HepG2 (cell line): ENCODE results near the gene SPRYD4. TPM values are rescaled to one million over a fixed set of nuclear protein-coding genes. Genes with fewer than 3 reads are reported as not detected.
A peak's percentile ranks its signal among the peaks of the same experiment; 100 is the strongest.

Source experiments
- ATF7 ChIP-seq, 2 experiments: fragments of 450-650 bp in 1 of 2; sonication (generic) in 1 of 2; formaldehyde crosslinking in 1 of 2; IDR thresholded peaks; 2 replicates each; pipeline versions ENCODE4 v1.4.0 to v1.6.1; 2016 to 2020; ENCODE audit warnings: antibody characterized with exemption in 1 of 2, mild to moderate bottlenecking in 1 of 2, missing genetic modification reagents in 1 of 2
- CHD2 ChIP-seq: IDR thresholded peaks from 2 replicates; pipeline ENCODE4 v1.6.1; 2011; ENCODE audit warnings: low read depth, low read length, improper control_type of control experiment
- DMTF1 ChIP-seq: sonication (generic); formaldehyde crosslinking; IDR thresholded peaks from 2 replicates; pipeline ENCODE4 v1.4.0; 2020; ENCODE audit warnings: mild to moderate bottlenecking, missing genetic modification reagents
- GMEB1 ChIP-seq: sonication (generic); formaldehyde crosslinking; IDR thresholded peaks from 2 replicates; pipeline ENCODE4 v1.5.1; 2020; ENCODE audit warnings: missing genetic modification reagents, mild to moderate bottlenecking, borderline replicate concordance
- GZF1 ChIP-seq: sonication (generic); formaldehyde crosslinking; IDR thresholded peaks from 2 replicates; pipeline ENCODE4 v1.5.1; 2020; ENCODE audit warnings: mild to moderate bottlenecking, missing genetic modification reagents
- IRF2 ChIP-seq: IDR thresholded peaks from 2 replicates; pipeline ENCODE4 v1.6.1; 2018; ENCODE audit warnings: missing genetic modification reagents, missing compliant biosample characterization
- ISX ChIP-seq: sonication (generic); formaldehyde crosslinking; conservative IDR thresholded peaks from 2 replicates; pipeline ENCODE4 v1.5.0; 2020; ENCODE audit warnings: missing genetic modification reagents
- MBNL3 ChIP-seq: fragments of 250-450 bp; sonication (Bioruptor Pico); conservative IDR thresholded peaks from 2 replicates; pipeline ENCODE4 v1.8.0; 2022; ENCODE audit warnings: mild to moderate bottlenecking, inconsistent platforms
- PBX3 ChIP-seq: sonication (generic); formaldehyde crosslinking; IDR thresholded peaks from 2 replicates; pipeline ENCODE4 v1.8.1; 2023; ENCODE audit warnings: missing genetic modification reagents, inconsistent platforms, borderline replicate concordance
- PHF20 ChIP-seq: sonication (generic); formaldehyde crosslinking; IDR thresholded peaks from 2 replicates; pipeline ENCODE4 v1.5.0; 2020; ENCODE audit warnings: mild to moderate bottlenecking, missing genetic modification reagents
- SMAD3 ChIP-seq: sonication (generic); formaldehyde crosslinking; IDR thresholded peaks from 2 replicates; pipeline ENCODE4 v1.4.0; 2020; ENCODE audit warnings: missing genetic modification reagents
- SP140L ChIP-seq: sonication (generic); formaldehyde crosslinking; IDR thresholded peaks from 2 replicates; pipeline ENCODE4 v1.4.0; 2020; ENCODE audit warnings: missing genetic modification reagents, borderline replicate concordance
- TCF7L2 ChIP-seq: IDR thresholded peaks from 2 replicates; pipeline ENCODE4 v1.6.1; 2011; ENCODE audit warnings: mild to moderate bottlenecking, low read depth, low read length, moderate library complexity
- TEAD3 ChIP-seq: optimal IDR thresholded peaks from 2 replicates; pipeline ENCODE3; 2016; ENCODE audit warnings: borderline replicate concordance
- ZNF597 ChIP-seq: sonication (generic); formaldehyde crosslinking; IDR thresholded peaks from 2 replicates; pipeline ENCODE4 v1.5.0; 2020; ENCODE audit warnings: missing genetic modification reagents
- ZNF674 ChIP-seq: sonication (generic); formaldehyde crosslinking; IDR thresholded peaks from 2 replicates; pipeline ENCODE4 v1.5.0; 2020; ENCODE audit warnings: low read depth, mild to moderate bottlenecking, missing genetic modification reagents
- ZNF781 ChIP-seq: sonication (generic); formaldehyde crosslinking; IDR thresholded peaks from 2 replicates; pipeline ENCODE4 v1.5.1; 2020; ENCODE audit warnings: borderline replicate concordance, mild to moderate bottlenecking, missing genetic modification reagents; ENCODE audit errors: not compliant biosample characterization
- polyA plus RNA-seq, 8 experiments: library from polyadenylated mRNA; depleted of rRNA in 3 of 8; stranded (reverse) in 7 of 8; unstranded in 1 of 8; fragments of >200 nt; fragmentation: Illumina TruSeq in 4 of 8; extraction: Trizol in 4 of 8; gene quantifications; 2 replicates each; pipeline versions ENCODE4 v1.2.1 to v1.2.3, GENCODE V29; 2011 to 2016; ENCODE audit warnings: low read depth in 4 of 8, missing spikeins in 1 of 8, mixed read lengths in 1 of 8; ENCODE audit not compliant: insufficient read depth in 1 of 8
- total RNA-seq, 5 experiments: library from RNA; depleted of rRNA; stranded (reverse); fragments of >200 nt; fragmentation: Illumina TruSeq; extraction: Trizol; gene quantifications; 2 replicates each; pipeline ENCODE4 v1.2.3, GENCODE V29; 2016; ENCODE audit warnings: low read depth in 1 of 5
- TF ChIP-seq, protein P1 (sequence below): conservative IDR thresholded peaks from 2 replicates; pipeline ENCODE4 v1.6.1; 2018; ENCODE audit warnings: missing genetic modification reagents
- TF ChIP-seq, protein P2 (sequence below): sonication (generic); formaldehyde crosslinking; conservative IDR thresholded peaks from 2 replicates; pipeline ENCODE4 v1.8.0; 2022; ENCODE audit warnings: low read depth, missing genetic modification reagents

Gene SPRYD4
- total and polyA plus RNA-seq, 2 of the 13 experiments (the other 11 are each of a cell fraction or from before 2014, with no cell fraction given), result 3.9 to 4.5 TPM

- TF ChIP-seq PBX3 (CRISPR knock-in tag) (no peak), TCF7L2 (no peak), ZNF781 (peak; percentile 85), MBNL3 (CRISPR knock-in tag) (no peak), IRF2 (CRISPR knock-in tag) (peak; percentile 97), DMTF1 (CRISPR knock-in tag) (no peak), GZF1 (CRISPR knock-in tag) (no peak), GMEB1 (CRISPR knock-in tag) (peak; percentile 96), ZNF674 (CRISPR knock-in tag) (no peak), CHD2 (no peak), ZNF597 (CRISPR knock-in tag) (no peak), SP140L (CRISPR knock-in tag) (peak; percentile 91; the same call in 1 of the 2 replicates), TEAD3 (peak; percentile 81), SMAD3 (CRISPR knock-in tag) (peak; percentile 83; the same call in 1 of the 2 replicates), ISX (no peak), ATF7 (IDR thresholded peaks at IDR 0.05) (no peak), ATF7 (CRISPR knock-in tag; IDR thresholded peaks at IDR 0.05) (0 out of 2 replicates have a peak, but pooled peaks have one; percentile 59), PHF20 (CRISPR knock-in tag) (peak; percentile 96)
- TF ChIP-seq, protein P1, sequence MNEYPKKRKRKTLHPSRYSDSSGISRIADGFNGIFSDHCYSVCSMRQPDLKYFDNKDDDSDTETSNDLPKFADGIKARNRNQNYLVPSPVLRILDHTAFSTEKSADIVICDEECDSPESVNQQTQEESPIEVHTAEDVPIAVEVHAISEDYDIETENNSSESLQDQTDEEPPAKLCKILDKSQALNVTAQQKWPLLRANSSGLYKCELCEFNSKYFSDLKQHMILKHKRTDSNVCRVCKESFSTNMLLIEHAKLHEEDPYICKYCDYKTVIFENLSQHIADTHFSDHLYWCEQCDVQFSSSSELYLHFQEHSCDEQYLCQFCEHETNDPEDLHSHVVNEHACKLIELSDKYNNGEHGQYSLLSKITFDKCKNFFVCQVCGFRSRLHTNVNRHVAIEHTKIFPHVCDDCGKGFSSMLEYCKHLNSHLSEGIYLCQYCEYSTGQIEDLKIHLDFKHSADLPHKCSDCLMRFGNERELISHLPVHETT (CRISPR knock-in tag), result peak; percentile 62; the same call in 1 of the 2 replicates
- TF ChIP-seq, protein P2, sequence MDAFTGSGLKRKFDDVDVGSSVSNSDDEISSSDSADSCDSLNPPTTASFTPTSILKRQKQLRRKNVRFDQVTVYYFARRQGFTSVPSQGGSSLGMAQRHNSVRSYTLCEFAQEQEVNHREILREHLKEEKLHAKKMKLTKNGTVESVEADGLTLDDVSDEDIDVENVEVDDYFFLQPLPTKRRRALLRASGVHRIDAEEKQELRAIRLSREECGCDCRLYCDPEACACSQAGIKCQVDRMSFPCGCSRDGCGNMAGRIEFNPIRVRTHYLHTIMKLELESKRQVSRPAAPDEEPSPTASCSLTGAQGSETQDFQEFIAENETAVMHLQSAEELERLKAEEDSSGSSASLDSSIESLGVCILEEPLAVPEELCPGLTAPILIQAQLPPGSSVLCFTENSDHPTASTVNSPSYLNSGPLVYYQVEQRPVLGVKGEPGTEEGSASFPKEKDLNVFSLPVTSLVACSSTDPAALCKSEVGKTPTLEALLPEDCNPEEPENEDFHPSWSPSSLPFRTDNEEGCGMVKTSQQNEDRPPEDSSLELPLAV (CRISPR knock-in tag), result 0 out of 2 replicates have a peak, but pooled peaks have one; percentile 3
These were observed at the start of gene SPRYD4 (continued) for GRCh38 chr12:56468216-56469006.
